ENCODE results near the gene CDK5RAP3. TPM values are rescaled to one million over a fixed set of nuclear protein-coding genes. Genes with fewer than 3 reads are reported as not detected.
"Not testable (repeated sequence)": the region's sequence is repeated elsewhere in the genome, so short reads cannot be mapped to it uniquely, and the experiment has no call there.

Gene CDK5RAP3, protein sequence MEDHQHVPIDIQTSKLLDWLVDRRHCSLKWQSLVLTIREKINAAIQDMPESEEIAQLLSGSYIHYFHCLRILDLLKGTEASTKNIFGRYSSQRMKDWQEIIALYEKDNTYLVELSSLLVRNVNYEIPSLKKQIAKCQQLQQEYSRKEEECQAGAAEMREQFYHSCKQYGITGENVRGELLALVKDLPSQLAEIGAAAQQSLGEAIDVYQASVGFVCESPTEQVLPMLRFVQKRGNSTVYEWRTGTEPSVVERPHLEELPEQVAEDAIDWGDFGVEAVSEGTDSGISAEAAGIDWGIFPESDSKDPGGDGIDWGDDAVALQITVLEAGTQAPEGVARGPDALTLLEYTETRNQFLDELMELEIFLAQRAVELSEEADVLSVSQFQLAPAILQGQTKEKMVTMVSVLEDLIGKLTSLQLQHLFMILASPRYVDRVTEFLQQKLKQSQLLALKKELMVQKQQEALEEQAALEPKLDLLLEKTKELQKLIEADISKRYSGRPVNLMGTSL
- 73.4 TPM for total RNA-seq

GRCh38 chr17:47970725-47971499 is at the start of gene CDK5RAP3:
Gene CDK5RAP3 (plus strand): TSS chr17:47971113. CDS start chr17:47971147, 34 bp downstream.
- ATAC-seq = peak; percentile 97

GRCh38 chr17:47924785-47925677 is 45.9 kb upstream of the CDK5RAP3 start:
- no peak for ATAC-seq

GRCh38 chr17:47925678-47925988 is 45.3 kb upstream of the CDK5RAP3 start:
- no peak for ATAC-seq

DNA sequence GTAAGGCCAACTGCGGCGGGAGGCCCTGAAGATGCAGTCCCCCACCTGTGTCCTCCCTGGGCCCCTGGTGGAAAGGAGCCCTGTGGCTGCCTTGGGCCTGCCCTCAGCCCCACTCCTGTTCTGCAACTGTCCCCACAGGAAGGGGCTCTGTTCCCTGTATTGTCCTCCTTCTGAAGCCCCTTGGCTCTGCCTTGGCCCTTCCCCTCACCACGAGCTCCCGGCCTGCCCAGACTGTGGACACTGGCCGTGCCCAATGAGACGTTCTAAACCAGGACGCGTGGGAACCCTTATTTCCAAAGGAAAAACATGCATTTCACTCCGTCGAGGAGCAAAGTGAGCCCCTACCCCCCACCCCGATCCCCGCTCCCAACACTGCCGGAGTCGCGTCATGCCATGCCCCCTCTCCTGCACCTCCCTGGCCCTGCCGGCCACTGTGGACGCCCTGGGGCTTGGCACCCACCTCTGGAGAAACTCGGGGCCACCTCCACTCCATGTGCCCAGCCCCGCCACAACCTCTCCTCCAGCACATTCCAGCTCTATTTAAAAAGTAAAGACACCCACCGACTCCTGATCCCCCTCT is 43.0 kb upstream of the CDK5RAP3 start:
- no peak for ATAC-seq

DNA sequence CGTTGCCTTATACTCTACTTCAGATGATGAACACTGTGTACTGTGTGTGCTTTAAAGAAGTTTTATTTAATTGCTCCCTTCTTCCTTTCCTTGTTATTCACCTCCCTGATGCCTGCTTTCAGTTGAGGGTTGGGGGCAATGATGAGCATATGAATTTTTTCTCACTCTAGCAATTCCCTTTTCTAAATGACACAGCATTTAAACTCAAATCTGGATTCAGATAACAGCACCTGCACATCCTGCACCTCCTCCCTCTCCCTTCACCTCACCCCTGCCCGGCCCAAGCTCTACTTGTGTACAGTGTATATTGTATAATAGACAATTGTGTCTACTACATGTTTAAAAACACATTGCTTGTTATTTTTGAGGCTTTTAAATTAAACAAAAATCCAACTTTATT is 42.5 kb upstream of the CDK5RAP3 start:
- ATAC-seq = no peak

DNA sequence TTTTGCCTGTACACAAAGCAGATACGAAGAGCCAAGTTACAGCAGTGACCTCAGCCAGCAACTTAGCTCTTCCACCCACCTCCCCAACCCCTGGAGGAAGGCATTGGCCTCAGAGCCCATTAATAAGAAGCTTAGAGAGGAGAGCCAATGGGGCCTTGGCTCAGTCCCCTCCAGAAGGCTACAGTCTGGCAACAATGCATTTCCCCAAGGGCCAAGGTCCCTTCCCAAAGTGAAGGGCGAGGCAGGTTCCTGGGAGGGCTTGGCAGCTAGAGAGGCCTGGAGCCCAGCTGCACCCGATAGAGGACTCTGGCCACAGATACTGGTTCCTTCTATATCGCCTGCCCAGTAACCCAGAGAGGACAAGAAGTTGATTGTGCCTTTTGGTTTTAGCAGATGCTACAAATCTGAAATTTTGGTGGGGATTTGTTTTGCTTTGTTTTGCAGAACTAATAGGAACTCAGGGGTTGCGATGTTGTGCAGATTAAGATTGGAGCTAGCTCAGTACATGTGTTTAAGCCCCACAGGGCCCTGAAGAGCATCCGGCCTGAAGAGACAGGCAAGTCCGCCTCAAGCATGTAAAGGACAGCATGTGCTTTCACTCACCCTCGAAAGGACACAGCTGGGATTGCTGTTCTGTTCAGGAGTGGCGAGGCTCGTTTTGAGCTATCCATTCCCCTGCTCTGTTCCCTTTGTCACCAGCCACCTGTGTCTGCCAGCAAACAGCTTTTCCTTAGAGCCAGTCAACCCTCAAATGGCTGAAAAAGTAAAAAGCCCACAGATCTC is 41.5 kb upstream of the CDK5RAP3 start:
- no peak for ATAC-seq

- ATAC-seq = no peak
Measured at GRCh38 chr17:47931848-47932247, 39.1 kb upstream of the CDK5RAP3 start.

GRCh38 chr17:47934856-47935255 is 36.1 kb upstream of the CDK5RAP3 start:
- ATAC-seq = no peak

DNA sequence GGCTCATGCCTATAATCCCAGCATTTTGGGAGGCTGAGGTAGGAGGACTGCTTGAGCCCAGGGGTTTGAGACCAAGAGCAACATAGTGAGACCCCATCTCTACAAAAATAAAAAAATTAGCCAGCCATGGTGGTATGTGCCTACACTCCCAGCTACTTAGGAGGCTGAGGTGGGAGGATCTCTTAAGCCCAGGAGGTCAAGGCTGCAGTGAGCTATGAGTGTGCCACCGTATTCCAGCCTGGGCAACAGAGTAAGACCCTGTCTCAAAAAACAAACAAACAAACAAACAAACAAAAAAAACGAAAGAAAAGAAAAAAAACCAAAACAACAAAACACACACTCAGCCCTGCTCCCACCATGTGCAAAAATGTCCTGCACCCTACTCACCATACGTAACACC is 35.4 kb upstream of the CDK5RAP3 start:
- not testable (repeated sequence) for ATAC-seq

DNA sequence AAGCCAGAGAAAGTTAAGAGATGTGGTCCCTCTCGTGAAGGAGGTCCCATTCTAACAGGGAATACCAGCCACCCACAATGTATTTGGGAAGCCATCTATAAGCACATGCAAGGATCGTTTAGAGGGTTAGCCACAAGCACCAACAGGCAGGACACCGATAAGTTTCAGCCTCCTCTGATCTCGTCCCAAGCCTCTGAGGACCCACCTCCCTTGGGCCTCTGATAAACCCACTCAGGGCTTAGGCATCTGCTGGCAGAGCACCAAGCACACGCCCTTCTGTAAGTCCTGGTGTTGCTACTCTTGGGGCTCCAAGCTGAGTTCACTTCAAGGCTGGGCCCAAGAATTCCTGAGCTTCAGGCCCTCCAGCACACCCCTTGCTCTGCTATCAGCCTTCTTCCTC is 35.0 kb upstream of the CDK5RAP3 start:
- ATAC-seq = peak; percentile 56

GRCh38 chr17:47937941-47938340 is 33.0 kb upstream of the CDK5RAP3 start:
- ATAC-seq = no peak

DNA sequence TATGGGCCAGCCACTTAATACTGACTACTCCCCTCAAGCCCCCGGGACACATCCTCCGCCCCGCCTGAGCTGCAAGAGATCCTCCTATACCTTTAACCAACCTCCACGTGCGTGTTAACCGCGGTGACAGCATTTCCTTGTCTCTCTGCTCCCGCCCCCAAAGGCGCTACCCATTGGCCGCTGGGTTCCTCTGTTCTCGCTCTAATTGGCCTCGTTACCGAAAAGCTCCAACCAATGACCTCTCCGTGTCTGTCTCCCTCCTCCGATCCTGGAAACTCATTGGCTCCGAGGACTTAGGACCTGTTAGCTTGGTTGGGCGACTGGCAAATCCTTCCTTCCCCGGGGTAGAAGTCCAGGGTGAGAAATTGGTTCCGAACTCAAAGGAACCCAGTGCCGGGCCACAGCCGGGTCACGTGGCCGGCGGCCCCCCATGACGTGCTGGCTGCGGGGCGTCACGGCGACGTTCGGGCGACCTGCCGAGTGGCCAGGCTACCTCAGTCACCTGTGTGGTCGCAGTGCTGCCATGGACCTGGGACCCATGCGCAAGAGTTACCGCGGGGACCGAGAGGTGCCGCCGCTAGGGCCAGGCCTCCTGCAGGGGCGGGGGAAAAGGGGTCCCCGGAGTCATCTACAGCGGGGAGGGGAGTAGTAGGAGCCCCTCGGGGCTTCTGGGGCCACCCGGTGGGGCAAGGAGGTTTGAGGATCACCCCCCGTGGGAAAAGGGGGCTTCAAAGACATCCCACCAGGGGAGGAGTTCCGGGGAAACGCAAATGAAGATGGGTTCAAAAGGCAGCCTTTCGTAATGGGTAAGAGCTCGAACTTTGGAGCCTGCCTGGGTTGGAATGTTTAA is 29.4 kb upstream of the CDK5RAP3 start, which contains the start of gene PNPO:
TSS of gene PNPO (plus strand) at position 326 of the 850 bp plus-strand sequence. CDS start at position 431, 105 bp downstream.
- ATAC-seq = peak; percentile 95

DNA sequence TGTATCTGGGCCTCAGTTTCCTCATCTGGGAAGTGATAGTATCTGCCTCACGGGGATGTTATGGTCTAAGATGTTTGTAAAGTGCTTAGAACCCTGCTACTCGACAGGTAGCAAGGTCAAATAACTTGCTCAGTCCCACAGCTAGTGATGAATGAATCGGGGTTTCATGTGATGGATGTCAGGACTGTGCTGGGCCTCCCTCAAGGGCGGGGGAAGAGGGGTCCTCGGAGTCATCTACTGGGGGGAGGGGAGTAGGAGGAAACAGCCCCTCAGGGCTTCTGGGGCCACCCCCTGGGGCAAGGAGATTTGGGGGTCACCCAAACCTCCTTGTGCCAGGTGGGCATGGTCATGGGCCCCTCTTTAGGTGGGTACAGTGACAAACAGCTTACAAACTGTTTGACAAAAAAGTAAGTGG is 28.8 kb upstream of the CDK5RAP3 start:
- no peak for ATAC-seq

DNA sequence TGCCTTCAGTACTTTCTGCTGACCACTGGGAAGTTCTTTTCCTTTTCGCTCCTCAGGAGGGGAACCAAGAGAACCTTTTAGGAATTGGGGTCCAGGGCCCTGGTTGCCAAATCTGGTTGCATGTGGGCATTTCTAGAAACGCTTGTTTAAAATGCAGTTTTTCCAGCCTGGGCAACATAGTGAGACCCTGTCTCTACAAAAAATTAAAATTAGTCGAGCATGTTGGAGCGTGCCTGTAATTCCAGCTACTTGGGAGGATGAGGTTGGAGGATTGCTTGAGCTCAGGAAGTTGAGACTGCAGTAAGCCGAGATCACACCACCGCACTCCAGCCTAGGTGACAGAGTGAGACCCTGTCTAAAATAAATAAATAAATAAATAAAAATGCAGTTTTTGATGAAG is 28.3 kb upstream of the CDK5RAP3 start:
- ATAC-seq = no peak

DNA sequence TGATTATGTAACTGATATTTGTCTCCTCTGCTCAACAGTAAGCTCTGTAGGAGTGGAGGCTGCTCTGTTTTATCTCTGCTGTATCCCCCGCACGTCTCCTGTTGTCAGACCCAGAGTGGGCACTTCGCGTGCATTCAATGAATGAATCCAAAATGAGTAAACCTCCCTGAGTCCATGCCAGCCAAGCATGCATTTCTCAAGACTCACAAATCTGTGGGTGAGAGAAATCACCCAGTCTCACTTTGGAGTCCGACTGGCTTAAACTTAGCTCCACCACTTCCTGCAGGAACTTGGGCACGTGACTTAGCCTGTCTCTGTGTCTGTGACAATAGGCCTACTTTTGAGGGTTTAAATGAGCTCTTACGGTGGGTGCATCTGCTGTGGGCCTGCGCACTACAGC is 25.8 kb upstream of the CDK5RAP3 start:
- ATAC-seq = no peak

DNA sequence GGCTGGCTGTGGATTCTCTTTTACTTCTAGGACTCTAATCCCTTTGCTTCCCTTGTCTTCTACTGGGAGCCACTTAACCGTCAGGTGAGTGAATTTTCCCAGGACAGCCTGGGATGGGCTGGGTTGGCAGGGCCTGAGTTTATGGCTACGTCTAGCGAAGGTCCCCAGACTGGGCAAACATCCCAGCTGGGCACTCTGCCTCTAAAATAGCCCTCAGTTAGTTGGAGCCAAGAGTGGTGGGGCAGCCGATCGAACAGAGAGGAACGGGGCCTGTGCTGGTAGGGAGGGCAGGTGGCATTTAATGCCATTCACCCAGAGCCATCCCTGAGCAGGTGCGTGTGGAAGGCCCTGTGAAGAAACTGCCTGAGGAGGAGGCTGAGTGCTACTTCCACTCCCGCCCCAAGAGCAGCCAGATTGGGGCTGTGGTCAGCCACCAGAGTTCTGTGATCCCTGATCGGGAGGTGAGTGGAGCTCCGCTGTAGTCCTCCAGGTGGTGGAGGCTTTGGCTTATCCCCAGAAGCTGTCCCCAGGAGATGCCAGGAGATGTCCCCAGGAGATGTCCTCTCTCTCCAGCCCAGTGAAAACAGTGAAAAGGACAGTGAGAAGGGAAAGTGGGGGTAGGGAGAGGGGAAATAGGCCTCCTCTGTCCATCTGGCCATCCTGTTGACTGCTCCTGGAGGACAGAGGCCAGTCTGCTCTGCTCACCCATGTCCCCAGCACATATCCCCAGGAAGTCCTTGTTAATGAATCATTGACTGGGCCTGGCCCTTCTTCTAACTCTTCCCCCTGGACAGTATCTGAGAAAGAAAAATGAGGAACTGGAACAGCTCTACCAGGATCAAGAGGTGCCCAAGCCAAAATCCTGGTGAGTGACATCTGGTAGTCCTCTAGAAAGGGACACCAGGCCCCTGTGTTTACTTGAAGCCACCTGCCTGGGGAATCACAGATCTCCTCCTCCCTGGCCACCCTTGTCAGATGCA is 25.1 kb upstream of the CDK5RAP3 start:
- ATAC-seq = no peak

DNA sequence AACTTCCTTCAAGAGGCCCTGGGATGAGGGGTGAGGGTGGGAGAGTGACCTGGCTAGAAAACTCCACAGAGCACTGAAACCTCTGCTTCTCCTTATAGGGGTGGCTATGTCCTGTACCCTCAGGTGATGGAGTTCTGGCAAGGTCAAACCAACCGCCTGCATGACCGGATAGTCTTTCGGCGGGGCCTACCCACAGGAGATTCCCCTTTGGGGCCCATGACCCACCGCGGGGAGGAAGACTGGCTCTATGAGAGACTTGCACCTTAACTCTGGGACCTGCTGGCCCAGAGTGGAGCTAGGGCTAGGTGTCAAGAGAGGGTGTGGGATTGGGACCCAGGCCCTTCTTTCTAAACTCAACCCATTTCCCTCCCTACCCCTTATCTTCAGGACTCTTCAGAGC is 24.4 kb upstream of the CDK5RAP3 start:
- no peak for ATAC-seq

GRCh38 chr17:47946929-47947397 is 23.9 kb upstream of the CDK5RAP3 start:
- peak; percentile 81 for ATAC-seq

DNA sequence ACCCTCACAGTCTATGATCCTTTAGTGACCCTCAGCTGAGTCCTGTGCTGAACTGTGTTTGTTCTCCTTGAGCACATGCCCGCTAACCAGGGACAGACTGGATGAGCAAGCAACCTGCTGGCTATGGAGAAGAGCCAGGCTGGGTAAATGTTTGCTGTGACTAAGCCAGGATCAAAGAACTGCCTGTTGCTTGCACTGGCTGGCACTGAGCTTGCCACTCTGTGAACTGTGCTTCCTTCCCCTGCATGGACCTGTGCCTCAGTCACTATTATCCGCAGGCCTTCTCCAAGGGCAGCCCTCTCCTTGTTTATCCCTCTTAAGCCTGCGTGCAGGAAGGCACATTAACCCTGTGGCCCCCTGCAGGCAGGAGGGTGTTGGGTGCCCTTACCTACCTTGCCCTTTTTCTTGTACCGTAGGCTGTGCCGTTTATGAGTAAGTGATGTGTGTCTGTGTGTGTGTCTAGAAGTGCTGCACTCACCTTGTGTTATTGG is 22.2 kb upstream of the CDK5RAP3 start:
- ATAC-seq = peak; percentile 68

Measured in esophagus mucosa (tissue), 1 donor.